Measurements from ENCODE around the gene KTN1. TPM values are rescaled to one million over a fixed set of nuclear protein-coding genes. Genes with fewer than 3 reads are reported as not detected.

Gene KTN1
- total RNA-seq, 2 experiments from 2014 or later, result 59.9 to 68.4 TPM

GRCh38 chr14:55537782-55538181, 42.2 kb upstream of the KTN1 start:
- DNase-seq, result no peak
- H3K27me3 ChIP-seq (ENCODE audit: control insufficient read depth in 1 of 2, insufficient read depth in 2 of 2, low read length in 2 of 2), result no peaks in the 10 kb centered on the region
- Mint-ChIP-seq H3K27ac (no peak overlapping the region), H3K4me3 (no peak overlapping the region), H3K9me3 (peaks cover 3% of the 10 kb centered on the region), H3K27me3 (no peaks in the 10 kb centered on the region), H3K4me1 (ENCODE audit: low read depth) (no peaks in the 10 kb centered on the region), H3K36me3 (ENCODE audit: low read depth) (no peaks in the 10 kb centered on the region)
- no peak overlapping the region for H3K27ac ChIP-seq (ENCODE audit: low read depth in 1 of 2, low read length in 2 of 2)
- CTCF ChIA-PET, result no interaction called here
- intact Hi-C loops (cut with DNase I, micrococcal nuclease), result no loop called here
- POLR2A ChIA-PET, result no interaction called here
- H3K36me3 ChIP-seq (ENCODE audit: insufficient read depth, low read length), result no peaks in the 10 kb centered on the region
- no peak for TF ChIP-seq CTCF (IDR thresholded peaks at IDR 0.05)
- no peak overlapping the region for H3K4me3 ChIP-seq (ENCODE audit: low read length)
- ATAC-seq (ENCODE audit: poor library complexity), result no peak
- no peaks in the 10 kb centered on the region for H3K4me1 ChIP-seq (ENCODE audit: insufficient read depth, low read length)
- no peaks in the 10 kb centered on the region for H3K9me3 ChIP-seq (ENCODE audit: control insufficient read depth in 1 of 2, insufficient read depth in 1 of 2, low read length in 2 of 2)

- Histone ChIP-seq H3K27ac (ENCODE audit: low read depth in 1 of 2, low read length in 2 of 2) (no peak overlapping the region), H3K27me3 (ENCODE audit: control insufficient read depth in 1 of 2, insufficient read depth in 2 of 2, low read length in 2 of 2) (no peaks in the 10 kb centered on the region), H3K9me3 (ENCODE audit: control insufficient read depth in 1 of 2, insufficient read depth in 1 of 2, low read length in 2 of 2) (no peaks in the 10 kb centered on the region), H3K4me1 (ENCODE audit: insufficient read depth, low read length) (no peaks in the 10 kb centered on the region), H3K36me3 (ENCODE audit: insufficient read depth, low read length) (no peaks in the 10 kb centered on the region), H3K4me3 (ENCODE audit: low read length) (no peak overlapping the region)
- H3K4me1 Mint-ChIP-seq (ENCODE audit: low read depth), result no peaks in the 10 kb centered on the region
- CTCF ChIA-PET, result no interaction called here
- ATAC-seq (ENCODE audit: poor library complexity) (no peak), DNase-seq (no peak)
- intact Hi-C loops (cut with DNase I, micrococcal nuclease), result no loop called here
- H3K36me3 Mint-ChIP-seq (ENCODE audit: low read depth), result no peaks in the 10 kb centered on the region
- TF ChIP-seq CTCF (IDR thresholded peaks at IDR 0.05), result no peak
- peaks cover 3% of the 10 kb centered on the region for H3K9me3 Mint-ChIP-seq
- no peaks in the 10 kb centered on the region for H3K27me3 Mint-ChIP-seq
- H3K4me3 Mint-ChIP-seq, result no peak overlapping the region
- POLR2A ChIA-PET, result no interaction called here
- H3K27ac Mint-ChIP-seq, result no peak overlapping the region
Observed at GRCh38 chr14:55539975-55540374, 40.0 kb upstream of the KTN1 start.

GRCh38 chr14:55540847-55541773, 38.9 kb upstream of the KTN1 start:
- no peaks in the 10 kb centered on the region for H3K27me3 Mint-ChIP-seq
- no peak overlapping the region for H3K27ac Mint-ChIP-seq
- no peak overlapping the region for H3K4me3 Mint-ChIP-seq
- no peaks in the 10 kb centered on the region for H3K9me3 ChIP-seq (ENCODE audit: control insufficient read depth in 1 of 2, insufficient read depth in 1 of 2, low read length in 2 of 2)
- no peaks in the 10 kb centered on the region for H3K36me3 Mint-ChIP-seq (ENCODE audit: low read depth)
- intact Hi-C loops (cut with DNase I, micrococcal nuclease), result no loop called here
- H3K27me3 ChIP-seq (ENCODE audit: control insufficient read depth in 1 of 2, insufficient read depth in 2 of 2, low read length in 2 of 2), result no peaks in the 10 kb centered on the region
- no peaks in the 10 kb centered on the region for H3K4me1 ChIP-seq (ENCODE audit: insufficient read depth, low read length)
- H3K9me3 Mint-ChIP-seq, result peaks cover 3% of the 10 kb centered on the region
- no peak for TF ChIP-seq CTCF (IDR thresholded peaks at IDR 0.05)
- H3K27ac ChIP-seq (ENCODE audit: low read depth in 1 of 2, low read length in 2 of 2), result no peak overlapping the region
- ATAC-seq (ENCODE audit: poor library complexity), result no peak
- ChIA-PET POLR2A (no interaction called here), CTCF (no interaction called here)
- no peaks in the 10 kb centered on the region for H3K36me3 ChIP-seq (ENCODE audit: insufficient read depth, low read length)
- H3K4me3 ChIP-seq (ENCODE audit: low read length), result no peak overlapping the region
- DNase-seq, result no peak
- no peaks in the 10 kb centered on the region for H3K4me1 Mint-ChIP-seq (ENCODE audit: low read depth)

Data from CD4-positive, alpha-beta T cell (primary cell).